Measurements from ENCODE around the gene S100B.

- no peak for TF ChIP-seq POLR2AphosphoS5 (IDR thresholded peaks at IDR 0.05)
- TF ChIP-seq CTCF (IDR thresholded peaks at IDR 0.05), result no peak
- TF ChIP-seq POLR2A (IDR thresholded peaks at IDR 0.05), result no peak
- TF ChIP-seq EP300 (IDR thresholded peaks at IDR 0.05), result no peak
Measured at GRCh38 chr21:46555225-46555617, 49.7 kb downstream of the S100B start.
